OCI-LY3 (cell line): ENCODE measurements around the gene TEAD1.

Experiments
- H2AFZ ChIP-seq: fragments of 200-600, 300-600 bp; shearing (Covaris generic); 2 replicates; pipeline ENCODE4 v1.6.0; 2014; ENCODE audit warnings: antibody characterized with exemption, low read depth, low read length
- H3K27ac ChIP-seq: fragments of 200-600, 300-600 bp; sonication (generic); 2 replicates; pipeline ENCODE4 v1.5.1; 2014; ENCODE audit warnings: mild to moderate bottlenecking, low read length, moderate library complexity, mixed read lengths
- H3K27me3 ChIP-seq: fragments of 200-600, 300-600 bp; sonication (generic); 2 replicates; pipeline ENCODE4 v1.6.1; 2014; ENCODE audit warnings: low read depth, low read length, mixed read lengths
- H3K36me3 ChIP-seq: fragments of 200-600, 300-600 bp; sonication (generic); replicated peaks from 2 replicates; pipeline ENCODE3; 2014; ENCODE audit warnings: low read depth, low read length, mixed read lengths
- H3K4me1 ChIP-seq: fragments of 300-600, 200-600 bp; sonication (generic); 2 replicates; pipeline ENCODE4 v1.6.1; 2014; ENCODE audit warnings: low read length, mixed read lengths
- H3K4me2 ChIP-seq: fragments of 200-600, 300-600 bp; sonication (generic); 2 replicates; pipeline ENCODE4 v1.6.1; 2014; ENCODE audit warnings: low read length, mixed read lengths
- H3K4me3 ChIP-seq: fragments of 300-600, 200-600 bp; sonication (generic); 2 replicates; pipeline ENCODE4 v1.5.1; 2014; ENCODE audit warnings: antibody characterized with exemption, mild to moderate bottlenecking, low read length, moderate library complexity
- H3K79me2 ChIP-seq: fragments of 300-600, 200-600 bp; shearing (Covaris generic); 2 replicates; pipeline ENCODE4 v1.6.1; 2014; ENCODE audit warnings: mild to moderate bottlenecking, low read length, mixed read lengths
- H3K9ac ChIP-seq: fragments of 300-600, 200-600 bp; shearing (Covaris generic); 2 replicates; pipeline ENCODE4 v1.6.0; 2014; ENCODE audit warnings: mild to moderate bottlenecking, low read length, moderate library complexity
- H3K9me3 ChIP-seq: fragments of 200-600, 300-600 bp; shearing (Covaris generic); 2 replicates; pipeline ENCODE4 v1.6.1; 2014; ENCODE audit warnings: low read length, mixed read lengths; ENCODE audit not compliant: insufficient read depth
- H4K20me1 ChIP-seq: fragments of 200-600, 300-600 bp; sonication (generic); 2 replicates; pipeline ENCODE4 v1.6.1; 2016; ENCODE audit warnings: low read length, mixed read lengths; ENCODE audit not compliant: insufficient read depth
- EZH2phosphoT487 ChIP-seq: fragments of 200-600 bp; shearing (Covaris generic); IDR thresholded peaks from 2 replicates; pipeline ENCODE4 v1.6.1; 2018; ENCODE audit warnings: antibody characterized with exemption, mixed run types, low read depth
- TF ChIP-seq, protein P1 (sequence below): fragments of 200-600, 300-600 bp; sonication (generic); IDR thresholded peaks from 2 replicates; pipeline ENCODE4 v1.5.1; 2014; ENCODE audit warnings: antibody characterized with exemption, low read length, low read depth

The TEAD1 gene

DNA sequence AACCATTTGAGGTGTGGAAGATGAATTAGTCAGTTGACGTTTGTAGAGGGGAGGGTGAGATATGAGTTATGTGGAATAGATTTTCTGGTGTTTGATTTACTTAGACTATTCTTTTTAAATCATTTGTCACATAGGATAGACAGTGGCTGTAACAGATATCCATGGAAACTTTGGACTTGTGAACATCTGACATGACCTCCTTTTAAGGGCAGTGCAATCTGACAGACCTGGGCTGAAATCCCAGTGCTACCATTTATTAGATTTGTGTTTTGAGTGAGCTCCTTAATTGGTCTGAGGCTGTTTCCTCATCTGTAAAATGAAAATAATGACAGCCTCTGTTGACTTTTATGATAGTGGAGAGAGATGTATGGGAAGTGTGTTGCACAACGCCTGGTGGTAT, 159.9 kb downstream of the TEAD1 start:
- Histone ChIP-seq H3K27ac (no peak overlapping the region), H3K4me2 (no peak overlapping the region), H3K4me1 (no peaks in the 10 kb centered on the region), H4K20me1 (no peaks in the 10 kb centered on the region), H3K79me2 (no peaks in the 10 kb centered on the region), H3K27me3 (peaks cover 26% of the 10 kb centered on the region; the same call in 1 of the 2 replicates), H2AFZ (no peak overlapping the region), H3K9ac (no peak overlapping the region), H3K4me3 (no peak overlapping the region), H3K9me3 (no peaks in the 10 kb centered on the region), H3K36me3 (no peaks in the 10 kb centered on the region)
- TF ChIP-seq, protein P1, sequence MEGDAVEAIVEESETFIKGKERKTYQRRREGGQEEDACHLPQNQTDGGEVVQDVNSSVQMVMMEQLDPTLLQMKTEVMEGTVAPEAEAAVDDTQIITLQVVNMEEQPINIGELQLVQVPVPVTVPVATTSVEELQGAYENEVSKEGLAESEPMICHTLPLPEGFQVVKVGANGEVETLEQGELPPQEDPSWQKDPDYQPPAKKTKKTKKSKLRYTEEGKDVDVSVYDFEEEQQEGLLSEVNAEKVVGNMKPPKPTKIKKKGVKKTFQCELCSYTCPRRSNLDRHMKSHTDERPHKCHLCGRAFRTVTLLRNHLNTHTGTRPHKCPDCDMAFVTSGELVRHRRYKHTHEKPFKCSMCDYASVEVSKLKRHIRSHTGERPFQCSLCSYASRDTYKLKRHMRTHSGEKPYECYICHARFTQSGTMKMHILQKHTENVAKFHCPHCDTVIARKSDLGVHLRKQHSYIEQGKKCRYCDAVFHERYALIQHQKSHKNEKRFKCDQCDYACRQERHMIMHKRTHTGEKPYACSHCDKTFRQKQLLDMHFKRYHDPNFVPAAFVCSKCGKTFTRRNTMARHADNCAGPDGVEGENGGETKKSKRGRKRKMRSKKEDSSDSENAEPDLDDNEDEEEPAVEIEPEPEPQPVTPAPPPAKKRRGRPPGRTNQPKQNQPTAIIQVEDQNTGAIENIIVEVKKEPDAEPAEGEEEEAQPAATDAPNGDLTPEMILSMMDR = no peak
- TF ChIP-seq EZH2phosphoT487 = no peak

DNA sequence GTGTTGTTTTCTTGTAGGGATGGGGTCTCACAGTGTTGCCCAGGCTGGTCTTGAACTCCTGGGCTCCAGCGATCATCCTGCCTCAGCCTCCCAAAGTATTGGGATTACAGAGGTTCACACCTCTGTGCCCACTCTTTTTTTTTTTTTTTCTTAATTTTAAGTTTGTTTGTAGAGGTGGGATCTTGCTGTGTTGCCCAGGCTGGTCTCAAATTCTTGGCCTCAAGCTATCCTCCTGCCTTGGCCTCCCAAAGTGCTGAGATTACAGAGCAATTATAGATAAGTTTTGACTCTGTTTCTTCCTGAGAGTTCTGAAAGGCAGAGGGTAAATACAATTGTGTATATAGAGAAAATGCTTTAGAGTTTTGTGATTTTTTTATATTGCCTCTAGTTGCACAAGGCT, 160.4 kb downstream of the TEAD1 start:
- TF ChIP-seq, protein P1 = no peak
- no peak for TF ChIP-seq EZH2phosphoT487
- H3K4me1 ChIP-seq = no peaks in the 10 kb centered on the region
- H3K36me3 ChIP-seq = no peaks in the 10 kb centered on the region
- no peak overlapping the region for H3K4me2 ChIP-seq
- no peaks in the 10 kb centered on the region for H4K20me1 ChIP-seq
- H3K79me2 ChIP-seq = no peaks in the 10 kb centered on the region
- no peak overlapping the region for H2AFZ ChIP-seq
- no peaks in the 10 kb centered on the region for H3K9me3 ChIP-seq
- H3K4me3 ChIP-seq = no peak overlapping the region
- no peak overlapping the region for H3K9ac ChIP-seq
- no peak overlapping the region for H3K27ac ChIP-seq
- peaks cover 22% of the 10 kb centered on the region; the same call in 1 of the 2 replicates for H3K27me3 ChIP-seq

DNA sequence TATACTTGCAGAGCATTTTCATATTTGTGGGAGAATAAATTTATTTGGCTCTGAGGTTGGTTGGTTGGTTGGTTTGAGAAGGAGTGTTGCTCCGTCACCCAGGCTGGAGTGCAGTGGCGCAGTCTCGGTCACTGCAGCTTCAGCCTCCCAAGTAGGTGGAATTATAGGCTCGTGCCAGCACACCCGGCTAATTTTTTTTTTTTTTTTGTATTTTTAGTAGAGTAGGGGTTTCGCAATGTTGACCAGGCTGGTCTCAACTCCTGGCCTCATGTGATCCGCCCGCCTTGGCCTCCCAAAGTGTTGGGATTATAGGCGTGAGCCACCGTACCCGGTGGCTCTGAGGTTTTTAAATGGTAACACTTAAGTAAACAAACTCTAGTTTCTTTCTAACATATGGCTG, 161.1 kb downstream of the TEAD1 start:
- no peak for TF ChIP-seq EZH2phosphoT487
- TF ChIP-seq, protein P1 = no peak
- Histone ChIP-seq H3K9me3 (no peaks in the 10 kb centered on the region), H3K9ac (no peak overlapping the region), H3K4me2 (no peak overlapping the region), H2AFZ (no peak overlapping the region), H3K27ac (no peak overlapping the region), H3K4me3 (no peak overlapping the region), H3K36me3 (no peaks in the 10 kb centered on the region), H3K27me3 (peaks cover 21% of the 10 kb centered on the region; the same call in 1 of the 2 replicates), H3K4me1 (no peaks in the 10 kb centered on the region), H4K20me1 (no peaks in the 10 kb centered on the region), H3K79me2 (no peaks in the 10 kb centered on the region)

DNA sequence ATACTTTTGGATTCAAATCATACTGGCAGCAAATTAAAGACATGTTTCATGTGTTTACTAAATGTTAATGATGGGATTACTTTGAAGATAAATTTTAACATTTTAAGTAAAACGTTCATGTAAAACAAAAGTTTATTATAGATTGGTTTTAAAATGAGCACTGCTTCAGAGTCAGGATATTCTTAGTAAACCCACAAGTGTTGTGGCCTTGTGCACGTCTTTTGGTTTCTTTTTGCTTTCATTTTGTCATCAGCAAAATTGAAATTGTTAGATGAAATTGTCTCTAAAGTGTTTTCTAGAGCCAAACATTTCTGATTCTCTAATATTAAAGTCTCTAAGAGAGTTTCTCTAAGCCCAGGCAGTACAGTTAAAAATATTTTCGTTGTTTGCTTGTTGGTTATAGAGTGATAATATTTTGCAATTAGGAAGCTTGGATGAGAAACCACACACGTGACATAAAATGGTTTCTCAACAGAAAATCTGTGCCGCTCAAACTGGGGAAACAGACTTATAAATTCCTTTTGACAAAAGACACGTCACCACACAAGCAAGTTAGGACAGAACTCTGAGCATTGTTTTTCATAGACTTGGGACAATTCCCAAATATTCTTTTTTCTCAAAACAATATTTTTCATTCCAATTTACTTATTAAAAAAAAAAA, 164.4 kb downstream of the TEAD1 start:
- Histone ChIP-seq H3K4me1 (no peaks in the 10 kb centered on the region), H4K20me1 (no peaks in the 10 kb centered on the region), H3K36me3 (no peaks in the 10 kb centered on the region), H3K79me2 (no peaks in the 10 kb centered on the region), H2AFZ (no peak overlapping the region), H3K27me3 (peaks cover 4% of the 10 kb centered on the region; the same call in 1 of the 2 replicates), H3K9ac (no peak overlapping the region), H3K4me3 (no peak overlapping the region), H3K9me3 (no peaks in the 10 kb centered on the region), H3K27ac (no peak overlapping the region), H3K4me2 (no peak overlapping the region)
- TF ChIP-seq, protein P1 = no peak
- TF ChIP-seq EZH2phosphoT487 = no peak
